SU-DHL-6 (cell line): ENCODE measurements around the gene SH2D1B.
"Not testable (repeated sequence)": the region's sequence is repeated elsewhere in the genome, so short reads cannot be mapped to it uniquely, and the experiment has no call there.

Experiments used
- H2AFZ ChIP-seq: fragments of 200-600 bp; sonication (generic); 2 replicates; pipeline ENCODE4 v1.6.1; 2014; ENCODE audit warnings: low read depth, mild to moderate bottlenecking, moderate library complexity, mixed read lengths, antibody characterized with exemption, low read length; ENCODE audit not compliant: severe bottlenecking
- H3F3A ChIP-seq: fragments of 200-600 bp; shearing (Covaris generic); 2 replicates; pipeline ENCODE4 v1.6.0; 2016; ENCODE audit warnings: antibody characterized with exemption, mild to moderate bottlenecking; ENCODE audit not compliant: insufficient read depth
- H3K27ac ChIP-seq: fragments of 200-600 bp; sonication (generic); 2 replicates; pipeline ENCODE4 v1.5.1; 2016; ENCODE audit warnings: low read depth, mild to moderate bottlenecking, low read length, moderate library complexity, mixed read lengths
- H3K27me3 ChIP-seq: fragments of 200-600 bp; sonication (generic), shearing (Covaris generic); 2 replicates; pipeline ENCODE4 v1.6.0; 2014; ENCODE audit warnings: mild to moderate bottlenecking, low read length
- H3K36me3 ChIP-seq: fragments of 200-600 bp; sonication (generic); 2 replicates; pipeline ENCODE4 v1.6.1; 2014; ENCODE audit warnings: mild to moderate bottlenecking, low read length, mixed read lengths
- H3K4me2 ChIP-seq: fragments of 300-600, 200-600 bp; shearing (Covaris generic), sonication (generic); 2 replicates; pipeline ENCODE4 v1.6.0; 2014; ENCODE audit warnings: low read length, low read depth, mild to moderate bottlenecking; ENCODE audit not compliant: poor library complexity, severe bottlenecking
- H3K4me3 ChIP-seq: fragments of 200-600 bp; sonication (generic); 2 replicates; pipeline ENCODE4 v1.5.1; 2014; ENCODE audit warnings: antibody characterized with exemption, low read length, mild to moderate bottlenecking, mixed read lengths; ENCODE audit not compliant: insufficient read depth, poor library complexity, severe bottlenecking
- H3K79me2 ChIP-seq: fragments of 200-600 bp; sonication (generic); 2 replicates; pipeline ENCODE4 v1.6.1; 2014; ENCODE audit warnings: mild to moderate bottlenecking, low read length, moderate library complexity; ENCODE audit not compliant: insufficient read depth
- H3K9ac ChIP-seq: fragments of 200-600 bp; sonication (generic); 2 replicates; pipeline ENCODE4 v1.7.0; 2014; ENCODE audit warnings: mild to moderate bottlenecking, low read length
- H3K9me2 ChIP-seq: fragments of 200-600 bp; sonication (generic); replicated peaks from 2 replicates; pipeline ENCODE4 v1.6.1; 2014; ENCODE audit warnings: low read length; ENCODE audit not compliant: insufficient read depth
- H3K9me3 ChIP-seq: fragments of 200-600 bp; sonication (generic); 2 replicates; pipeline ENCODE4 v1.6.1; 2014; ENCODE audit warnings: low read length, mixed read lengths; ENCODE audit not compliant: insufficient read depth
- H4K20me1 ChIP-seq: fragments of 200-600 bp; sonication (generic); 2 replicates; pipeline ENCODE4 v1.6.1; 2014; ENCODE audit warnings: low read depth, mild to moderate bottlenecking, antibody characterized with exemption, low read length, moderate library complexity, mixed read lengths
- EZH2phosphoT487 ChIP-seq: fragments of 200-600 bp; sonication (generic), shearing (Covaris generic); conservative IDR thresholded peaks from 2 replicates; pipeline ENCODE4 v1.6.1; 2018; ENCODE audit warnings: mild to moderate bottlenecking, antibody characterized with exemption, low read length, moderate library complexity, mixed read lengths
- TF ChIP-seq, protein P1 (sequence below): fragments of 200-600 bp; sonication (generic); IDR thresholded peaks from one replicate; pipeline ENCODE4 v1.5.1; 2017; ENCODE audit warnings: antibody characterized with exemption, mild to moderate bottlenecking, low read length, moderate library complexity; ENCODE audit not compliant: insufficient read depth, poor library complexity, severe bottlenecking

The SH2D1B gene

DNA sequence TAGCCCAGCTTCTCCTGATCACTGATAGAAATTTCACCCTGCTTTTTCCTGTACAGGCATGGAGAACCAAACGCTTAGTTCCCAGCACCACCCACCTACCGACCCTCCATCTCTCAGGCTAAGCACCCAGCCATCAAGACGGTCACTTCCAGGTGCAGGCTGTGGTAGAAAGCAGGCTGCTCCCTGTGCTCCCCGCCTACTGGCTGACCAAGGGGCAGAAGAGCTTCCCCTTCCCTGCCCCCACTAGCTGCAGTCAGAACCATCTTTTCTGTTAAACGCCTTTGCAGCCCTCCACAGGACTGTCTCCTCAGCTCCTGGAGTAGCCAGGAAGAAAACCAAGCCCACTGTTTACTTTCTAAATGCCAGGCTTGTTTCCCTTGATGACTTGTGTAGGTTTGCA is 58.2 kb downstream of the SH2D1B start:
- H3K9me3 ChIP-seq, result no peaks in the 10 kb centered on the region
- no peak for TF ChIP-seq EZH2phosphoT487
- H4K20me1 ChIP-seq, result no peaks in the 10 kb centered on the region
- no peak overlapping the region for H2AFZ ChIP-seq
- H3K9me2 ChIP-seq, result no peaks in the 10 kb centered on the region
- H3K27ac ChIP-seq, result no peak overlapping the region
- H3K4me2 ChIP-seq, result no peak overlapping the region
- H3K79me2 ChIP-seq, result no peaks in the 10 kb centered on the region
- no peaks in the 10 kb centered on the region for H3F3A ChIP-seq
- H3K4me3 ChIP-seq, result no peak overlapping the region
- H3K27me3 ChIP-seq, result no peaks in the 10 kb centered on the region
- no peaks in the 10 kb centered on the region for H3K36me3 ChIP-seq
- H3K9ac ChIP-seq, result no peak overlapping the region

DNA sequence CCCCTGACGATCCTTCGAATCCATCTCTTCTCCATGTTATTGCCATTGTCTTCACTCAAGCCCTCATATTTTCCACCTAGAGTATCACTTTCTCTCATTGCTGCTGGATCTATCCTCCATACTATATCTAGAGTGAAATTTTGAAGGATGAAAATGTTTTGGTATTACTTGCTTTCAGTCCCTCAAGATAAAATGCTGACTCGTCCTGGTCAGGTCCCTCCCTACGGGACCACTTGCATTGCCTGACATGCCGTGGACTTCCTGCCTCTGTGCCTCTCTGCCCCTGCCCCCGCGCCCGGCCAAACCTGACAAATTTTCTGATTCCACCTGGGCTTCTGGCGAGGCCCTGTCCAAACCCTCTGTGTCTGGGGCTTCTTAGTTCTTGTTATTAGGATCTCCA is 58.9 kb downstream of the SH2D1B start:
- TF ChIP-seq, protein P1, sequence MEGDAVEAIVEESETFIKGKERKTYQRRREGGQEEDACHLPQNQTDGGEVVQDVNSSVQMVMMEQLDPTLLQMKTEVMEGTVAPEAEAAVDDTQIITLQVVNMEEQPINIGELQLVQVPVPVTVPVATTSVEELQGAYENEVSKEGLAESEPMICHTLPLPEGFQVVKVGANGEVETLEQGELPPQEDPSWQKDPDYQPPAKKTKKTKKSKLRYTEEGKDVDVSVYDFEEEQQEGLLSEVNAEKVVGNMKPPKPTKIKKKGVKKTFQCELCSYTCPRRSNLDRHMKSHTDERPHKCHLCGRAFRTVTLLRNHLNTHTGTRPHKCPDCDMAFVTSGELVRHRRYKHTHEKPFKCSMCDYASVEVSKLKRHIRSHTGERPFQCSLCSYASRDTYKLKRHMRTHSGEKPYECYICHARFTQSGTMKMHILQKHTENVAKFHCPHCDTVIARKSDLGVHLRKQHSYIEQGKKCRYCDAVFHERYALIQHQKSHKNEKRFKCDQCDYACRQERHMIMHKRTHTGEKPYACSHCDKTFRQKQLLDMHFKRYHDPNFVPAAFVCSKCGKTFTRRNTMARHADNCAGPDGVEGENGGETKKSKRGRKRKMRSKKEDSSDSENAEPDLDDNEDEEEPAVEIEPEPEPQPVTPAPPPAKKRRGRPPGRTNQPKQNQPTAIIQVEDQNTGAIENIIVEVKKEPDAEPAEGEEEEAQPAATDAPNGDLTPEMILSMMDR, result no peak
- no peak for TF ChIP-seq EZH2phosphoT487
- no peaks in the 10 kb centered on the region for H3K9me3 ChIP-seq
- no peaks in the 10 kb centered on the region for H3K79me2 ChIP-seq
- no peak overlapping the region for H2AFZ ChIP-seq
- H4K20me1 ChIP-seq, result no peaks in the 10 kb centered on the region
- H3K4me2 ChIP-seq, result no peak overlapping the region
- no peaks in the 10 kb centered on the region for H3K9me2 ChIP-seq
- H3K36me3 ChIP-seq, result no peaks in the 10 kb centered on the region
- H3K27ac ChIP-seq, result no peak overlapping the region
- H3K4me3 ChIP-seq, result no peak overlapping the region
- H3K9ac ChIP-seq, result no peak overlapping the region
- no peaks in the 10 kb centered on the region for H3F3A ChIP-seq
- no peaks in the 10 kb centered on the region for H3K27me3 ChIP-seq

DNA sequence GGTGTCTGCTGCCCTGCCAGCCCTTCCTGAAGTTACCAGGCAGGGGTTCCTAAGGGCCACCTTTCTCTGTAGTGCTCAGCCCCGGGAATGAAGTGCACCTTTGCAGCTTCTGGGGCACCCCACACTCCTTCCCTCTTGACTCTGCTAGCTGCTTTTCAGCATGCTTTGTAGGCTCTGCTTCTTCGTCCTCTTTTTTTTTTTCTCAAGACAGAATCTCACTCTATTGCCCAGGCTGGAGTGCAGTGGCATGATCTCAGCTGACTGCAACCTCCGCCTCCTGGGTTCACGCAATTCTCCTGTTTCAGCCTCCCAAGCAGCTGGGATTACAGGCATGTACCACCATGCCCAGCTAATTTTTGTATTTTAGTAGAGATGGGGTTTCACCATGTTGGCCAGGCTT is 60.1 kb downstream of the SH2D1B start:
- H3K27ac ChIP-seq, H3K4me3 ChIP-seq, H4K20me1 ChIP-seq, H3K9ac ChIP-seq, H3K9me2 ChIP-seq, H3F3A ChIP-seq, H3K27me3 ChIP-seq, H3K79me2 ChIP-seq, H2AFZ ChIP-seq, H3K9me3 ChIP-seq, H3K4me2 ChIP-seq, H3K36me3 ChIP-seq: not testable (repeated sequence)

DNA sequence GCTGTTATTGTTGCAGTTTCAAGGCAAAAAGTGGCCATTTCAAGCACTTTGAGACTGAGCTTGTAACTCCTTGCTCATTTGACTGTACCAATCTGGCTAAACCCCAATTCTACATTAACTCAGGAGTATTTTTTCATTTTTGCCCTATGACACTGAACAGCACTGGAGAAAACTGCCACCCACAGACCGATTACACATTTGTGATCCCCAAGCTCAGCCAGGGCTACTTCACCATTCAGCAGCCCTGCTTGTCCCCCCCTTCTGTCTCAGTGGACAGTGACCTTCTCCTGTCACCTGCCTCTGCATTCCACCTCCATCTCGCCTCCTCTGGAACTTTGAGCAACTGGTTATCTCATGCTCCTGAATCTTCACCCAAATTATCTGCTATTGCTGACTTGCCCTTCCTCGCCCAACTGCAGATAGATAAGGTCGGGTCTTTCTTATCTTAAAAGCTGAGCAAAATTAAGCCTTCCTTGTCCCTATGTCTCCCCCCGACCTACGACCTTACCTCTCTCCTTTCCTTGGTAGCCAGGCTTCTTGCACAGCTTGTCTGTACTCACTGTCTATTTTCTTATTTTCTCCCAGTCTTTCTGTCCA is 60.6 kb downstream of the SH2D1B start:
- Histone ChIP-seq H3K9ac (no peak overlapping the region), H3K27ac (no peak overlapping the region), H3K27me3 (no peaks in the 10 kb centered on the region), H3K9me2 (no peaks in the 10 kb centered on the region), H2AFZ (no peak overlapping the region), H4K20me1 (no peaks in the 10 kb centered on the region), H3K79me2 (no peaks in the 10 kb centered on the region), H3K9me3 (no peaks in the 10 kb centered on the region), H3K4me2 (no peak overlapping the region), H3K36me3 (no peaks in the 10 kb centered on the region), H3F3A (no peaks in the 10 kb centered on the region), H3K4me3 (no peak overlapping the region)
- TF ChIP-seq, protein P1, result no peak
- TF ChIP-seq EZH2phosphoT487, result no peak
